Activated CD8-positive, alpha-beta T cell treated with anti-CD3 and anti-CD28 coated beads for 36 hours (primary cell): ENCODE measurements around the gene GPATCH3. TPM values are rescaled to one million over a fixed set of nuclear protein-coding genes. Genes with fewer than 3 reads are reported as not detected.
A peak's percentile ranks its signal among the peaks of the same experiment; 100 is the strongest.
"Not testable (repeated sequence)": the region's sequence is repeated elsewhere in the genome, so short reads cannot be mapped to it uniquely, and the experiment has no call there.

Source experiments
- ATAC-seq: fragments of 200-7000 bp; cut with Tn5 transposase; one replicate; pipeline ENCODE4 v1.10.0; 2021; ENCODE audit warnings: mild to moderate bottlenecking, moderate library complexity
- CTCF ChIA-PET: fragments of 350-600 bp; sonication (Branson Sonifier 250); formaldehyde crosslinking; loops from one replicate; lab custom pipeline; 2021; ENCODE audit warnings: antibody characterized with exemption; lab: Charles Lee
- POLR2A ChIA-PET: fragments of 350-600 bp; sonication (Branson Sonifier 250); formaldehyde crosslinking; loops from one replicate; lab custom pipeline; 2021; ENCODE audit warnings: antibody characterized with exemption; lab: Charles Lee
- DNase-seq: peaks from one replicate; pipeline ENCODE4 v3.0.0-alpha.2; 2020
- H3K27ac Mint-ChIP-seq: one replicate; pipeline ENCODE4 v1.8.0; 2021; ENCODE audit warnings: mild to moderate bottlenecking, mixed read lengths
- H3K27me3 Mint-ChIP-seq: one replicate; pipeline ENCODE4 v1.8.0; 2021; ENCODE audit warnings: mixed read lengths
- H3K36me3 Mint-ChIP-seq: one replicate; pipeline ENCODE4 v1.8.0; 2021; ENCODE audit warnings: low read depth, mixed read lengths
- H3K4me1 Mint-ChIP-seq: one replicate; pipeline ENCODE4 v1.8.0; 2021; ENCODE audit warnings: low read depth, mixed read lengths
- H3K4me3 Mint-ChIP-seq: one replicate; pipeline ENCODE4 v1.8.0; 2021; ENCODE audit warnings: mild to moderate bottlenecking, moderate library complexity, mixed read lengths
- H3K9me3 Mint-ChIP-seq: one replicate; pipeline ENCODE4 v1.8.0; 2021; ENCODE audit warnings: mixed read lengths
- CTCF ChIP-seq: fragments of 200-600 bp; IDR thresholded peaks from one replicate; pipeline ENCODE4 v1.8.0; 2022; ENCODE audit warnings: antibody characterized with exemption, mild to moderate bottlenecking
- intact Hi-C: fragments of 100-400 bp; cut with micrococcal nuclease; formaldehyde crosslinking; loops from one replicate; pipeline ENCODE4 v1.10.0; 2022
- total RNA-seq, 2 experiments: library from RNA; stranded (reverse); gene quantifications; one replicate each; pipeline ENCODE4 v1.2.3, GENCODE V29; 2021

The GPATCH3 gene
- total RNA-seq, 2 experiments from 2014 or later: 8.7 to 9.6 TPM

GRCh38 chr1:26851106-26851684, 49.1 kb downstream of the GPATCH3 start:
- Mint-ChIP-seq H3K36me3 (peaks cover 54% of the 10 kb centered on the region), H3K27me3 (no peaks in the 10 kb centered on the region)

GRCh38 chr1:26848941-26849774, 51.1 kb downstream of the GPATCH3 start:
- Mint-ChIP-seq H3K9me3 (no peaks in the 10 kb centered on the region), H3K27ac (peak overlapping the region; percentile 38), H3K4me1 (peaks cover 4% of the 10 kb centered on the region), H3K4me3 (no peak overlapping the region), H3K36me3 (peaks cover 53% of the 10 kb centered on the region), H3K27me3 (no peaks in the 10 kb centered on the region)
- DNase-seq (no peak), ATAC-seq (no peak)
- CTCF ChIA-PET: interaction anchor here (0.9 to 2.4 kb wide), 9 partner anchors 9 to 247 kb away, joined by 3 to 9 read pairs (median 3); no protein-coding TSS in a partner anchor
- no peak for TF ChIP-seq CTCF
- intact Hi-C loops: no loop called here
- POLR2A ChIA-PET: interaction anchor here (0.7 to 2.0 kb wide), 5 partner anchors 10 to 307 kb away, joined by 3 to 6 read pairs (median 4); no protein-coding TSS in a partner anchor

More at GRCh38 chr1:26851106-26851684, 49.1 kb downstream of the GPATCH3 start:
- no peak for TF ChIP-seq CTCF
- peak overlapping the region; percentile 0 for H3K27ac Mint-ChIP-seq
- ATAC-seq (no peak), DNase-seq (no peak)
- H3K9me3 Mint-ChIP-seq: no peaks in the 10 kb centered on the region
- POLR2A ChIA-PET: interaction anchor here (1.2 kb wide), 1 partner anchor 14 kb away, joined by 6 read pairs; no protein-coding TSS in a partner anchor
- CTCF ChIA-PET: interaction anchor here (0.8 to 2.4 kb wide), 5 partner anchors 11 to 249 kb away, joined by 3 to 9 read pairs (median 3); partner anchors contain the start of gene SFN
- intact Hi-C loops: loop anchor here (5.0 kb wide), 1 partner anchor 36 kb away; no protein-coding TSS in a partner anchor
- no peak overlapping the region for H3K4me3 Mint-ChIP-seq
- no peaks in the 10 kb centered on the region for H3K4me1 Mint-ChIP-seq

- no peaks in the 10 kb centered on the region for H3K9me3 Mint-ChIP-seq
- DNase-seq (no peak), ATAC-seq (no peak)
- peaks cover 5% of the 10 kb centered on the region for H3K4me1 Mint-ChIP-seq
- intact Hi-C loops: no loop called here
- ChIA-PET CTCF (interaction anchor here (1.0 to 2.4 kb wide), 4 partner anchors 15 to 246 kb away, joined by 3 to 9 read pairs (median 4); no protein-coding TSS in a partner anchor), POLR2A (interaction anchor here (2.0 kb wide), 1 partner anchor 13 kb away, joined by 4 read pairs; no protein-coding TSS in a partner anchor)
- no peak for TF ChIP-seq CTCF
- H3K27me3 Mint-ChIP-seq: no peaks in the 10 kb centered on the region
- H3K27ac Mint-ChIP-seq: no peak overlapping the region
- peaks cover 52% of the 10 kb centered on the region for H3K36me3 Mint-ChIP-seq
- no peak overlapping the region for H3K4me3 Mint-ChIP-seq
Observed at GRCh38 chr1:26848499-26848898, 51.8 kb downstream of the GPATCH3 start.

GRCh38 chr1:26847826-26848225, 52.4 kb downstream of the GPATCH3 start:
- ATAC-seq, H3K27me3 Mint-ChIP-seq, H3K4me3 Mint-ChIP-seq, H3K4me1 Mint-ChIP-seq, H3K9me3 Mint-ChIP-seq, DNase-seq, intact Hi-C loops: not testable (repeated sequence)
- POLR2A ChIA-PET: interaction anchor here (2.0 kb wide), 1 partner anchor 14 kb away, joined by 4 read pairs; no protein-coding TSS in a partner anchor
- Mint-ChIP-seq H3K27ac (peak overlapping the region; percentile 22), H3K36me3 (peaks cover 48% of the 10 kb centered on the region)
- CTCF ChIA-PET: interaction anchor here (1.0 kb wide), 1 partner anchor 36 kb away, joined by 3 read pairs; no protein-coding TSS in a partner anchor

GRCh38 chr1:26844424-26845196, 55.7 kb downstream of the GPATCH3 start:
- H3K27me3 Mint-ChIP-seq: no peaks in the 10 kb centered on the region
- no peak overlapping the region for H3K4me3 Mint-ChIP-seq
- ChIA-PET CTCF (no interaction called here), POLR2A (no interaction called here)
- no peak for TF ChIP-seq CTCF
- no peak for DNase-seq
- intact Hi-C loops: no loop called here
- H3K27ac Mint-ChIP-seq: no peak overlapping the region
- peaks cover 33% of the 10 kb centered on the region for H3K36me3 Mint-ChIP-seq
- H3K4me1 Mint-ChIP-seq: peaks cover 5% of the 10 kb centered on the region
- H3K9me3 Mint-ChIP-seq: no peaks in the 10 kb centered on the region
- ATAC-seq: no peak
